Bronchial epithelial cell (primary cell): ENCODE data around the gene ACBD6. TPM values are rescaled to one million over a fixed set of nuclear protein-coding genes. Genes with fewer than 3 reads are reported as not detected.

Source experiments
- DNase-seq: peaks from one replicate; pipeline ENCODE4 v3.0.0-alpha.2; 2010; ENCODE audit warnings: low read depth
- FAIRE-seq: peaks from 2 replicates; lab custom pipeline; 2011; peaks lifted over from hg19 to GRCh38; lab: Jason Lieb, UNC
- H3K27me3 ChIP-seq: 2 replicates; pipeline ENCODE4 v1.5.1; 2011; ENCODE audit warnings: low read length; ENCODE audit not compliant: control insufficient read depth, insufficient read depth
- H3K36me3 ChIP-seq: 2 replicates; pipeline ENCODE4 v1.5.1; 2011; ENCODE audit warnings: low read length; ENCODE audit not compliant: control insufficient read depth, insufficient read depth
- H3K4me3 ChIP-seq: 2 replicates; pipeline ENCODE4 v1.5.1; 2011; ENCODE audit warnings: mild to moderate bottlenecking, low read depth, low read length, control low read depth
- CTCF ChIP-seq: IDR thresholded peaks from 2 replicates; pipeline ENCODE4 v1.5.1; 2011; ENCODE audit warnings: mild to moderate bottlenecking, moderate library complexity, low read length, control low read depth, inconsistent platforms; ENCODE audit not compliant: insufficient read depth, severe bottlenecking
- total RNA-seq: library from RNA; depleted of rRNA; stranded (reverse); fragments of >200 nt; gene quantifications from 2 replicates; pipeline ENCODE4 v1.2.1, GENCODE V29; 2014

Gene ACBD6
- total RNA-seq, 1 donor from 2014 or later = 118 TPM

- peaks cover 6% of the 10 kb centered on the region for H3K36me3 ChIP-seq
- DNase-seq (no peak), FAIRE-seq (no peak)
- H3K4me3 ChIP-seq = no peak overlapping the region
- no peaks in the 10 kb centered on the region for H3K27me3 ChIP-seq
- no peak for TF ChIP-seq CTCF
These were observed 220.9 kb downstream of the ACBD6 start for GRCh38 chr1:180281490-180281889.

GRCh38 chr1:180280617-180281016 is 221.8 kb downstream of the ACBD6 start:
- TF ChIP-seq CTCF = no peak
- Histone ChIP-seq H3K4me3 (no peak overlapping the region), H3K36me3 (peaks cover 6% of the 10 kb centered on the region), H3K27me3 (no peaks in the 10 kb centered on the region)
- FAIRE-seq (no peak), DNase-seq (no peak)

- peaks cover 7% of the 10 kb centered on the region for H3K36me3 ChIP-seq
- H3K27me3 ChIP-seq = no peaks in the 10 kb centered on the region
- H3K4me3 ChIP-seq = no peak overlapping the region
- FAIRE-seq (no peak), DNase-seq (no peak)
- TF ChIP-seq CTCF = no peak
These were observed 222.7 kb downstream of the ACBD6 start for GRCh38 chr1:180279651-180280050.

- Histone ChIP-seq H3K27me3 (no peaks in the 10 kb centered on the region), H3K4me3 (no peak overlapping the region), H3K36me3 (peaks cover 7% of the 10 kb centered on the region)
- TF ChIP-seq CTCF = no peak
- no peak for FAIRE-seq
- DNase-seq = no peak
These were observed 223.6 kb downstream of the ACBD6 start for GRCh38 chr1:180278596-180279395.

GRCh38 chr1:180278194-180278515 is 224.2 kb downstream of the ACBD6 start:
- no peak for TF ChIP-seq CTCF
- Histone ChIP-seq H3K27me3 (no peaks in the 10 kb centered on the region), H3K4me3 (no peak overlapping the region), H3K36me3 (peaks cover 7% of the 10 kb centered on the region)
- no peak for DNase-seq
- FAIRE-seq = no peak
